Thyroid gland (tissue), 4 donors: ENCODE results near the gene CFAP161.

Experiments used
- CTCF ChIP-seq, 6 experiments: fragments of 200-600 bp in 3 of 6; fragments of 450-650 bp in 3 of 6; sonication (generic) in 3 of 6; IDR thresholded peaks; one replicate each; pipeline ENCODE4 v1.5.1; 2016 to 2019; ENCODE audit warnings: antibody characterized with exemption in 6 of 6, mild to moderate bottlenecking in 2 of 6, inconsistent platforms in 1 of 6, moderate library complexity in 1 of 6
- POLR2A ChIP-seq, 2 donors: fragments of 450-650 bp; IDR thresholded peaks; one replicate each; pipeline ENCODE4 v1.6.1; 2017; ENCODE audit warnings: antibody characterized with exemption in 2 of 2, mild to moderate bottlenecking in 2 of 2, moderate library complexity in 1 of 2

- no peak for TF ChIP-seq CTCF (IDR thresholded peaks at IDR 0.05)
- no peak for TF ChIP-seq POLR2A (IDR thresholded peaks at IDR 0.05)
Measured at GRCh38 chr15:81152339-81152738, 18.3 kb downstream of the CFAP161 start.
